HepG2 (cell line): ENCODE results near the gene PTTG1. TPM values are rescaled to one million over a fixed set of nuclear protein-coding genes. Genes with fewer than 3 reads are reported as not detected.

Experiments
- E2F2 ChIP-seq: sonication (generic); formaldehyde crosslinking; IDR thresholded peaks from 2 replicates; pipeline ENCODE4 v1.4.0; 2020; ENCODE audit warnings: missing genetic modification reagents, borderline replicate concordance
- GMEB2 ChIP-seq: IDR thresholded peaks from 2 replicates; pipeline ENCODE4 v1.6.1; 2016; ENCODE audit warnings: missing biosample characterization, missing genetic modification reagents, low read depth
- KIAA2018 ChIP-seq: sonication (generic); formaldehyde crosslinking; IDR thresholded peaks from 2 replicates; pipeline ENCODE4 v1.5.0; 2020; ENCODE audit warnings: mild to moderate bottlenecking, missing genetic modification reagents, borderline replicate concordance
- MYC ChIP-seq: sonication (generic); formaldehyde crosslinking; IDR thresholded peaks from 2 replicates; pipeline ENCODE4 v1.9.0; 2021; ENCODE audit warnings: missing genetic modification reagents, borderline replicate concordance
- SAP130 ChIP-seq: IDR thresholded peaks from 2 replicates; pipeline ENCODE4 v1.6.1; 2016; ENCODE audit warnings: low read depth
- SNAPC4 ChIP-seq: sonication (generic); formaldehyde crosslinking; IDR thresholded peaks from 2 replicates; pipeline ENCODE4 v1.4.0; 2020; ENCODE audit warnings: mild to moderate bottlenecking, missing genetic modification reagents
- ZNF782 ChIP-seq: sonication (generic); formaldehyde crosslinking; IDR thresholded peaks from 2 replicates; pipeline ENCODE4 v1.4.0; 2020; ENCODE audit warnings: missing genetic modification reagents, mild to moderate bottlenecking, borderline replicate concordance
- ZSCAN21 ChIP-seq: sonication (generic); formaldehyde crosslinking; IDR thresholded peaks from 2 replicates; pipeline ENCODE4 v1.8.0; 2022; ENCODE audit warnings: mild to moderate bottlenecking, missing genetic modification reagents, moderate library complexity, borderline replicate concordance
- polyA plus RNA-seq, 8 experiments: library from polyadenylated mRNA; depleted of rRNA in 3 of 8; stranded (reverse) in 7 of 8; unstranded in 1 of 8; fragments of >200 nt; fragmentation: Illumina TruSeq in 4 of 8; extraction: Trizol in 4 of 8; gene quantifications; 2 replicates each; pipeline versions ENCODE4 v1.2.1 to v1.2.3, GENCODE V29; 2011 to 2016; ENCODE audit warnings: low read depth in 4 of 8, missing spikeins in 1 of 8, mixed read lengths in 1 of 8; ENCODE audit not compliant: insufficient read depth in 1 of 8
- total RNA-seq, 5 experiments: library from RNA; depleted of rRNA; stranded (reverse); fragments of >200 nt; fragmentation: Illumina TruSeq; extraction: Trizol; gene quantifications; 2 replicates each; pipeline ENCODE4 v1.2.3, GENCODE V29; 2016; ENCODE audit warnings: low read depth in 1 of 5
- TF ChIP-seq, protein P1 (sequence below): sonication (generic); formaldehyde crosslinking; IDR thresholded peaks from 2 replicates; pipeline ENCODE4 v1.4.0; 2020; ENCODE audit warnings: missing genetic modification reagents

PTTG1 gene
- total and polyA plus RNA-seq, 2 of the 13 experiments (the other 11 are each of a cell fraction or from before 2014, with no cell fraction given): 102 to 161 TPM

GRCh38 chr5:160421625-160422258 lies at the start of gene PTTG1 (continued):
- TF ChIP-seq E2F2 (peak; percentile 31; the same call in 1 of the 2 replicates), MYC (CRISPR knock-in tag) (peak; percentile 52; the same call in 1 of the 2 replicates), KIAA2018 (CRISPR knock-in tag) (no peak), ZNF782 (CRISPR knock-in tag) (no peak), SAP130 (CRISPR knock-in tag) (peak; percentile 93), GMEB2 (CRISPR knock-in tag) (no peak), SNAPC4 (CRISPR knock-in tag) (no peak), ZSCAN21 (CRISPR knock-in tag) (peak; percentile 42; the same call in 1 of the 2 replicates)
- TF ChIP-seq, protein P1, sequence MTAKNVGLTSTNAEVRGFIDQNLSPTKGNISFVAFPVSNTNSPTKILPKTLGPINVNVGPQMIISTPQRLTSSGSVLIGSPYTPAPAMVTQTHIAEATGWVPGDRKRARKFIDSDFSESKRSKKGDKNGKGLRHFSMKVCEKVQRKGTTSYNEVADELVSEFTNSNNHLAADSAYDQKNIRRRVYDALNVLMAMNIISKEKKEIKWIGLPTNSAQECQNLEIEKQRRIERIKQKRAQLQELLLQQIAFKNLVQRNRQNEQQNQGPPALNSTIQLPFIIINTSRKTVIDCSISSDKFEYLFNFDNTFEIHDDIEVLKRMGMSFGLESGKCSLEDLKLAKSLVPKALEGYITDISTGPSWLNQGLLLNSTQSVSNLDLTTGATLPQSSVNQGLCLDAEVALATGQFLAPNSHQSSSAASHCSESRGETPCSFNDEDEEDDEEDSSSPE (CRISPR knock-in tag): peak; percentile 86
